HG03064 (cell line): ENCODE measurements around the gene OR7E24.
"Not testable (repeated sequence)": the region's sequence is repeated elsewhere in the genome, so short reads cannot be mapped to it uniquely, and the experiment has no call there.

ENCODE experiments used
- ATAC-seq: cut with Tn5 transposase; IDR thresholded peaks from one replicate; pipeline ENCODE4 v1.9.1; 2021; ENCODE audit warnings: low read depth; ENCODE audit not compliant: unreplicated experiment

The OR7E24 gene

DNA sequence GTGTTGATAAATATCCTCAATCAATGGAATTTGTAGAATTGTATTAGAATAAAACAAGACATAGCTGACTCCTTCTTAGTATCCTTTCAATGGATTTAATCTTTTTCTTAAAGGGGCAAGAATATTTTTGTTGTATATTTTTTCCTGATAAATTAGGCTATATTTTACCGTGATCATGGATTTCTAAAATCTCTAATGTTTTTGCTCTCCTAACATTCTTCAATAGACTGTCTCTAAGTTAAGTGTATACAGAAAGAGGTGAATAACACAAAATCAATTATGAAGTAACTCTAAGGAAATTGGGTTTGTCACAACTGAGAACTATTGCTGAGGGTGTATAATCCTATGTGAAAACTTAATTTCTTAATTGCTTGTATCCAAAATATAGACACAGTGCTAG, at the start of gene OR7E24:
Gene OR7E24 (plus strand): TSS at position 301 of the 400 bp plus-strand sequence. CDS start 114 bp downstream, outside the sequence.
- no peak for ATAC-seq

DNA sequence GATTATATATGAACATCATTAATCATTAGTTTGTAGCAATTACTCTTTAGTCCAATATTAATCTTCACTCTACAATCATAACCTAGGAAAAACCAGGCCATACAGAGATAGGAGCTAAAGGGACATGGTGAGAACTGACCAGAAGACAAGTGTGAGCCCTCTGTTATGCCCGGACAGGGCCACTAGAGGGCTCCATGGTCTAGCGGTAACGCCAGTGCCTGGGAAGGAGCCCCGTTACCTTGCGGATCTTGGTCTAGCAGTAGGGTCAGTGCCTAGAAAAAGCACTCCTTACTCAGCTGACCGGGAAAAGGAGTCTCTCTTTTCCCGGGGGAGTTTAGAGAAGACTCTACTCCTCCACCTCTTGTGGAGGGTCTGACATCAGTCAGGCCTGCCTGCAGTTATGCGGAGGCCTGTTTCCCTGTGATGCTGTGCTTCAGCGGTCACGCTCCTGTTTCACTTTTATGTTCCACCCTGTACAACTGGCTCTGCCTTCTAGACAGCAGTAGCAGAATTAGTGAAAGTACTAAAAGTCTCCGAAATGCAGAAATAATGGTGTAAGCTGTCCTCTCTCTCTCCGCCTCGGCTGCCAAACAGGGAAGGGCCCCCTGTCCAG, 45.1 kb upstream of the OR7E24 start:
- ATAC-seq, result no peak

DNA sequence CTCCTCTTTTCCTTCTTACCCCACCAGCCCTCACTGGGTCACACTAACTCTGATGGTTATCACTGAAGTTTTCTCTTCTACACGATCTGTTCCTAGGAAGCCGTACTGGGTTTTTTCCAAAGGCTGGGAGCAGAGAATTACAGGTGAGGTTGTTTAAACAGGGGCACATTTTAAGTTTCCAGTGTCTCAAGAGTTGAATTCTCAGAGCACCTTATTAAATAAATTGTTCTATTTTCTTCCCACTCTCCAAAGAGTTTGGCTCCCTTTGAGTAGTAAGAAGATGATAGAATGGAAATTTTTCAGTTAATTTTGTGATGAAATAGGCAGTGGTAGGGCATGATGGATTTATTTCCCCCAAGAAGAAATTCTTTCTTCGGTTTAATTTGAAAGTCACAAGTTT, 31.2 kb upstream of the OR7E24 start, which contains the start of gene OR7D4:
Gene OR7D4 (minus strand): TSS at position 101 of the 400 bp plus-strand sequence. CDS start 4,752 bp downstream, outside the sequence.
- ATAC-seq, result no peak

DNA sequence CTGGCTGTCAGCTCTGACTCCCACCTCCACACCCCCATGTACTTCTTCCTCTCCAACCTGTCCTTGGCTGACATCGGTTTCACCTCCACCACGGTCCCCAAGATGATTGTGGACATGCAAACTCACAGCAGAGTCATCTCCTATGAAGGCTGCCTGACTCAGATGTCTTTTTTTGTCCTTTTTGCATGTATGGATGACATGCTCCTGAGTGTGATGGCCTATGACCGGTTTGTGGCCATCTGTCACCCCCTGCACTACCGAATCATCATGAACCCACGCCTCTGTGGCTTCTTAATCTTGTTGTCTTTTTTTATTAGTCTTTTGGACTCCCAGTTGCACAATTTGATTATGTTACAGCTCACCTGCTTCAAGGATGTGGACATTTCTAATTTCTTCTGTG, 506 bp downstream of the OR7E24 start:
- ATAC-seq, result no peak

DNA sequence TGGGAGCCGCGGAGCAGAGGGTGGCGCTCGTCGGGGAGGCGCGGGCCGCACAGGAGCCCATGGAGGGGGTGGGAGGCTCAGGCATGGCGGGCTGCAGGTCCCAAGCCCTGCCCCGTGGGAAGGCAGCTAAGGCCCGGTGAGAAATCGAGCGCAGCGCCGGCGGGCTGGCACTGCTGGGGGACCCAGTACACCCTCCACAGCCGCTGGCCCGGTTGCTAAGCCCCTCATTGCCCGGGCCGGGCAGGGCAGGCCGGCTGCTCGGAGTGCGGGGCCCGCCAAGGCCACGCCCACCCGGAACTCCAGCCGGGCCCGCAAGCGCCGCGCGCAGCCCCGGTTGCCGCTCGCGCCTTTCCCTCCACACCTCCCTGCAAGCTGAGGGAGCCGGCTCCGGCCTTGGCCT, 32.8 kb downstream of the OR7E24 start:
- ATAC-seq, result not testable (repeated sequence)

DNA sequence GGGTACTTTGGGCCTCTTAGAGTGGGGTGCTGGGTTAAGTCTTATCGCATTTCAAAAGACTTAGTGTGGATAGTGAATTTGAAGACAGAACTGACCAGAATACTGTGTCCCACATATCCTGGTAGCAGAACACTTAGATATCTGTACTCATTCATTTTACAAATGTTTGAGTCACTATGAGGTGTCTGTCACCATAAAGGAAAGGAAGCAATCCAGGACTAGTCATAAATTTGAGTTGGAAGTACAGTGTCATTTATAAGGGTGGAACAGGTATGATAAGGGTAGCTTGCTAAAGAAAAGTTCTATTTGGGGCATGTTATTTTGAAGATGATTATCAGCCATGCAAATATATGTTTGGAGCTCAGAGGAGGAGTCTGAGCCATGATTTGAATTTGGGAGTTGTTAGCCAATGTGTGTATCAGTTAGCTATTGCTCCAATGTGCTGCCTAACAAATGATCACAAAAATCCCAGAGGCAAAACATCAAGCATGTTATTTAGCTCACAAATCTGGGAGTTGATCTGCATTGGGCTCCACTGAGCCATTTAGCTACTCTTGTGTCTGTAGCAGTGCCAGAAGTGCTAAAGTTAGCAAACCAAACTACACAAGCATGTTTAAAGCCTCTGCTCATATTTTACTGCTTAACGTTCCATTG, 38.6 kb downstream of the OR7E24 start:
- no peak for ATAC-seq

DNA sequence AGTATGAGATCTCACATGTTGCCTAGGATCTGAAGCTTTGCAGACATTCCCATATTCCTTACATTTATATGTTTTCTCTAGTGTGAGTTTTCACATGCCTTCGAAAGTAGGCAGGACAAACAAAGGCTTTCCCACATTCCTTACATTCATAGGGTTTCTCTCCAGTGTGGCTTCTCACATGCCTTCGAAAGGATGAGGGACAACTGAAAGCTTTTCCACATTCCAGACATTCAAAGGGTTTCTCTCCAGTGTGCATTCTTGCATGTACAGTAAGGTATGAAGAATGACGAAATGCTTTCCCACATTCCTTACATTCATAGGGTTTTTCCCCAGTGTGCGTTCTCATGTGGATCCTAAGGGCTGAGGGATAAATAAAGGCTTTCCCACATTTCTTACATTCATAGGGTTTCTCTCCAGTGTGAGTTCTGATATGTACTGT, 44.7 kb downstream of the OR7E24 start:
- no peak for ATAC-seq

DNA sequence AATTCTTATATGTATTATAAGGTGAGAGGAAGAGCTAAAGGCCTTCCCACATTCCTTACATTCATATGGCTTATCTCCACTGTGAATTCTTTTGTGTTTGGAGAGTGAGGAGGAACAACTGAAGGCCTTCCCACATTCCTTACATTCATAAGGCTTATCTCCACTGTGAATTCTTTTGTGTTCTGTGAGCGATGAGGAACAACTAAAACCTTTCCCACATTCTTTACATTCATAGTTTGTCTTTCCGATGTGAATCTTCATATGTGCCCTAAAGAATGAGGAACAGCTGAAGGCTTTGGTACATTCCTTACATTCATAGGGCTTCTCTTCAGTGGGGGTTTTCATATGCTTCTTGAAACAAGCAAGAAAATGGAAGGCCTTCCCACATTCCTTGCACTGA, 45.6 kb downstream of the OR7E24 start:
- no peak for ATAC-seq
